Retinal pigment epithelial cell (primary cell): ENCODE measurements around the gene PDCD7.
A peak's percentile ranks its signal among the peaks of the same experiment; 100 is the strongest.

Source experiments
- DNase-seq: peaks from one replicate; pipeline ENCODE4 v3.0.0-alpha.2; 2010; ENCODE audit warnings: low read depth
- H3K4me3 ChIP-seq: 2 replicates; pipeline ENCODE4 v1.5.1; 2011; ENCODE audit warnings: mild to moderate bottlenecking, low read length, control low read depth, moderate library complexity
- CTCF ChIP-seq: conservative IDR thresholded peaks from 2 replicates; pipeline ENCODE4 v1.5.1; 2011; ENCODE audit warnings: low read depth, low read length, control low read depth, inconsistent platforms

Gene PDCD7

GRCh38 chr15:65130941-65131340 lies 2.7 kb downstream of the PDCD7 start:
- no peak overlapping the region for H3K4me3 ChIP-seq
- DNase-seq, result no peak
- no peak for TF ChIP-seq CTCF

GRCh38 chr15:65115542-65115941 lies 18.1 kb downstream of the PDCD7 start:
- no peak overlapping the region for H3K4me3 ChIP-seq
- DNase-seq, result peak; percentile 49
- TF ChIP-seq CTCF, result no peak

- no peak within 1 kb of the TSS for H3K4me3 ChIP-seq
- peak; percentile 98 for DNase-seq
- TF ChIP-seq CTCF, result no peak
Observed at GRCh38 chr15:65115086-65115485, 18.5 kb downstream of the PDCD7 start, which contains the start of gene UBAP1L. Gene UBAP1L, minus strand, starts transcription at chr15:65115200. Its CDS starts 8,985 bp downstream, at chr15:65106215.

- TF ChIP-seq CTCF, result no peak
- DNase-seq, result peak; percentile 99
- no peak overlapping the region for H3K4me3 ChIP-seq
Observed at GRCh38 chr15:65110676-65111292, 22.8 kb downstream of the PDCD7 start.

- TF ChIP-seq CTCF, result no peak
- H3K4me3 ChIP-seq, result no peak overlapping the region
- DNase-seq, result no peak
Observed at GRCh38 chr15:65106011-65106590, 27.5 kb downstream of the PDCD7 start.

- no peak for TF ChIP-seq CTCF
- no peak for DNase-seq
Observed at GRCh38 chr15:65105038-65105437, 28.6 kb downstream of the PDCD7 start.

GRCh38 chr15:65102912-65103311 lies 30.7 kb downstream of the PDCD7 start:
- TF ChIP-seq CTCF, result no peak
- DNase-seq, result no peak
- H3K4me3 ChIP-seq, result no peak overlapping the region

More at GRCh38 chr15:65105038-65105437, 28.6 kb downstream of the PDCD7 start:
- no peak overlapping the region for H3K4me3 ChIP-seq
